Spleen (tissue), 7 donors: ENCODE results near the gene TOM1L1.

Experiments
- POLR2A ChIP-seq, 3 donors: fragments of 450-650 bp; IDR thresholded peaks; one replicate each; pipeline ENCODE4 v1.5.1; 2017; ENCODE audit warnings: antibody characterized with exemption in 3 of 3, mild to moderate bottlenecking in 1 of 3
- POLR2AphosphoS5 ChIP-seq, 3 donors: sonication (generic); formaldehyde crosslinking; IDR thresholded peaks; one replicate each; pipeline ENCODE4 v1.5.1; 2017; ENCODE audit warnings: antibody characterized with exemption in 3 of 3
- TF ChIP-seq, protein P1 (sequence below), 11 experiments: fragments of 200-600 bp in 7 of 11; fragments of 450-650 bp in 4 of 11; sonication (generic) in 4 of 11; IDR thresholded peaks in 8 of 11; conservative IDR thresholded peaks in 3 of 11; 1 replicate in 7 of 11; 2 replicates in 4 of 11; pipeline versions ENCODE4 v1.4.0 to v1.8.0; 2016 to 2021; ENCODE audit warnings: antibody characterized with exemption in 11 of 11, inconsistent platforms in 4 of 11, mild to moderate bottlenecking in 1 of 11
- donor health status: DM: no; HTN: no; CAD: no; lungs with moderate emphysema.
- donor health status: DM: no; HTN: no; CAD: no.
- donor health status: DM: no; HTN: no; CAD: no.

DNA sequence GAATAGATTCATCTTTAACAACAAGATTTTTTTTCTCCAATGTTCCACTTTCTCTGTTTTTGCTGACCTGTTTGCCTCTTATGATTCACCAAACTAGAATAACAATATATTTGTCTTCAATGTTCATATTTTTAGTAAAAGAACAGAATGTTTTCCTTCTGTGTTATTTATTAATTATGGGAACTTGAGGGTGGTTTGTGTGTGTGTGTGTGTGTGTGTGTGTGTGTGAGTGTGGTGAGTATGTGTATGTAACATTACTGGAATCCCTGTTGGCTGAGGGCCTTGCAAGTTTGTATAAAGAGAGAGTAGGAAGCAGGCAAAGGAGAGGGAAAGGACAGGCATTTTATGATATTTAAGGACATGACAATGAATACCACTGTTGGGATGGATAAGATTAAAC, 81.7 kb downstream of the TOM1L1 start:
- TF ChIP-seq, protein P1, sequence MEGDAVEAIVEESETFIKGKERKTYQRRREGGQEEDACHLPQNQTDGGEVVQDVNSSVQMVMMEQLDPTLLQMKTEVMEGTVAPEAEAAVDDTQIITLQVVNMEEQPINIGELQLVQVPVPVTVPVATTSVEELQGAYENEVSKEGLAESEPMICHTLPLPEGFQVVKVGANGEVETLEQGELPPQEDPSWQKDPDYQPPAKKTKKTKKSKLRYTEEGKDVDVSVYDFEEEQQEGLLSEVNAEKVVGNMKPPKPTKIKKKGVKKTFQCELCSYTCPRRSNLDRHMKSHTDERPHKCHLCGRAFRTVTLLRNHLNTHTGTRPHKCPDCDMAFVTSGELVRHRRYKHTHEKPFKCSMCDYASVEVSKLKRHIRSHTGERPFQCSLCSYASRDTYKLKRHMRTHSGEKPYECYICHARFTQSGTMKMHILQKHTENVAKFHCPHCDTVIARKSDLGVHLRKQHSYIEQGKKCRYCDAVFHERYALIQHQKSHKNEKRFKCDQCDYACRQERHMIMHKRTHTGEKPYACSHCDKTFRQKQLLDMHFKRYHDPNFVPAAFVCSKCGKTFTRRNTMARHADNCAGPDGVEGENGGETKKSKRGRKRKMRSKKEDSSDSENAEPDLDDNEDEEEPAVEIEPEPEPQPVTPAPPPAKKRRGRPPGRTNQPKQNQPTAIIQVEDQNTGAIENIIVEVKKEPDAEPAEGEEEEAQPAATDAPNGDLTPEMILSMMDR (IDR thresholded peaks at IDR 0.05 in 8 of 11, conservative IDR thresholded peaks at IDR 0.05 in 3 of 11), result no peak
- TF ChIP-seq POLR2AphosphoS5 (IDR thresholded peaks at IDR 0.05), result no peak
- no peak for TF ChIP-seq POLR2A (IDR thresholded peaks at IDR 0.05)
